HG02981 (cell line): ENCODE measurements around the gene SPDYE4.

Experiments used
- ATAC-seq: cut with Tn5 transposase; IDR thresholded peaks from one replicate; pipeline ENCODE4 v1.9.1; 2021; ENCODE audit warnings: mild to moderate bottlenecking, moderate library complexity; ENCODE audit not compliant: unreplicated experiment

Gene SPDYE4

DNA sequence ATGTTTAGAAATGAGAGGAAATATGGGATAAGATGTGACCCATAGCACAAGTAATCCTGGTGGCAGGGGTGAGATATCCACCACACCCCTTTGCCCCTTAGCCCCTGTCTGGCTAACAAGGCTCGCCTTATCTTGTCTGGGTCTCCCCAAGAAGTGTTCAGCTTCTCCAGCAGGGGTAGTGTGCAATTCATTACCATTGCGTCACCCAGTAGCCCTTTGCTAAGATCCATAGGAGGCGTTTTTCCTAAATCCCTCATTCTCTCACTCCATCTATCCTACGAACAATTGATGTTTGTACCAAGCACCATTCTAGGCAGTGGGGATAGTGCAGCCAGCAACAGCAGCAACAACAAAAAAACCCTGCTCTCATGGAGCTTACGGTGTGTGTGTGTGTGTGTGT is 44.5 kb downstream of the SPDYE4 start:
- no peak for ATAC-seq

DNA sequence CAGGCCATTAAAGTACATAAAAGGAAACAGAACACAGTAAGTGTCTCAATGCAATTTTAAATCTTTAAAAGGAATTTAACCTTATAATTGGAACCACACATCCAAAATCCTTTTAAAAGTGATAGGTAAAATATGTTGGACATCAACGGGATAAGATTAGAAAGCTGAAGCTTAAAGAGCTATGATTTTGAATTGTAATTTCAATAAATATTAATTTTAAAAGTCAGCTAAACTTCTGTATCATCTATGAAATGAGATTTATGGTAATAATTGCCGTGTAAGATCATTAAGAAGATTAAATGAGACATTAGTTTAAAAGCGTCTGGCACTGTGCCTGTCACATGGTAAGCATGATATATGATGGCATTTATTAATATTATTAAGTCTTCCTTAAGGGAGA is 45.0 kb downstream of the SPDYE4 start:
- ATAC-seq, result no peak

DNA sequence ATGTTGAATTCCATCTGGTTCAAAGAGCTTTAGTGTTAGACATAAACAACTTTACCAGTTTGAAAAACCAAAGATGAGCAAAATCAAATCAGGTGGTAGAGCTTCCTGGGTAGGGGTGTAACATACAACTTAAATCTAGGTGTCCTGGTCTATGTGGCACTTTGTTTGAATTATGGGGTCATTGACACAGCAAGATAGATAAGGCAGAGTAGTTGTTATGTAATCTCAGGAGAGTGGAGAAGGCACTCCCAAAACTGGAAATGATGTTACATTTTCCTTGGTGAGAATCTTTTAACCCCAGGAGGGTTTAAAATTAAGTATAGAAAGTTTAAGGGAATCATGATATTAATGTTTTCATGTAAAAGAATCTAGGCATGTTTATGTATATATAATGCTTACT is 45.6 kb downstream of the SPDYE4 start:
- no peak for ATAC-seq

DNA sequence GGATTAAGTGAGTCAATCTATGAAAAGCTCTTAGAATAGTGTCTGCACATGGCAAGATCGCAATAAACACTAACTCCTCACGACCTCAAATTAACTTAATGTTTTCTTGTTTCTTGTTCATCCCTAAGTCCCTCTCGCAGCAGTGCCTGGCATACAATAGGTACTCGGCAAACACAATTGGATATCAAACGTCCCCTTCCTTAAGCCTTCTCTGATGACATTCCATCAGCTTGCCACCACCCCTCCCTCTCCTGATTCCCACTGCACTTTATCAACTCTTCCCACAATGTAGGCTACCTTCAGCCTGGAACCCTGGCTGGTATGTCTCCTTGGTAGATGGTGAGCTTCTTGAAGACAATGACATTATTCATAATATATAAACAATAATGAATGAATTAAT is 47.1 kb downstream of the SPDYE4 start:
- ATAC-seq, result no peak

DNA sequence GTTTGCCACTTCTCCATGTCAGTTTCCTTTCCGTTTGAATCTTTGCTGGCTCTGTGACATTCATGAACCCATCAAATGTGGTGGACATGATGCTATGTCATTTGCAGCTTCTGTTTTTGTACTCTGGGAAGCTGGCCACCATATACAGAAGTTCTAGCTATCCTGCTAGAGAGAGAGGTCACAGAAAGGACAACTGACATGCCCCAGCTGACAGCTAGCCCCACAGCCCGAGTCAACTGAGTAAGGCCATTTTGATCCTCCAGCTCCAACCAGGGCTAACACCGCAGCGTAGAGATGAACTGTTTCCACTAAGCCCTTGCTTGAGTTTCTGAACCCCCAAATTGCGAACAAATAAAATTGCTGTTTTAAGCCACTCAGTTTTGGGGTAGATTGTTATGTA is 47.5 kb downstream of the SPDYE4 start:
- ATAC-seq, result no peak

DNA sequence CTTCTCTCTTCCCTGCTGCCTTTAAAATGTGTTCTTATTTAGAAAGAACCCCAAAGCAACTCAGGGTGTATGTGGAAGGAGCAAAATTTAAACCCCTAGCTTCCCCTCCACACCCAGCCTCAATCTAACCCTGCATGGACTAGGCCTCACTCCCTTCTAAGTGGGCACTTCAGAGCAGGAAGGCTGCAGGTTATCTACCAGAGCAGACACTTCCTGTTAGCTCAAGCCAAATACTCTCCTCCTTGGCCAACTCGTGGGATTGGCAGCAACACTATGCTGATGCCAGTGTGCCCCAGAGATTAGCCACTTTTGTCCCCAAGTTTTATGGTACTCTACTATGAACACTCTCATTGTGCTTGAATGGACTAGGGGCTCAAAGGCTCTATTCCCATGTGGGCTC is 49.3 kb downstream of the SPDYE4 start:
- no peak for ATAC-seq

DNA sequence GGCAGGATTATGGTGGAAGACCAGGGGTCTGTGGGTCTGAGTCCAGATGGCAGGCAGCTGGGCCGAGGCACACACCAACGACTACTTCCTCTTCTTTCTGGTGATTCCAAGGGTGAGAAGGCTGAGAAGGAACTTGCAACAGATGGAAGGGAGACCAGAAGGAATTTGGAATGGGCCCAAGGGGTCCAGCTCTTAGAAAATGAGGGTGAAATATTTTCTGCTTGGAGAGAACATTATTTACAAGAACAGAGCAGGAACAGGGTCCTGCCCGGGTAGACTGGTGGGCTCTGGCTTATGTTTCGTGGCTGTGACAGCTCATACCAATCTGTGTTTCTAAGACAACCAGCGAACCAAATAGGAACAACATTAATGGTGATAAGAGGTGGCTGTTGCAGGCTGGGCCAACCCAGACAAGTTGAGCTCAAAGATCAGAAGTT is 50.3 kb downstream of the SPDYE4 start:
- no peak for ATAC-seq

DNA sequence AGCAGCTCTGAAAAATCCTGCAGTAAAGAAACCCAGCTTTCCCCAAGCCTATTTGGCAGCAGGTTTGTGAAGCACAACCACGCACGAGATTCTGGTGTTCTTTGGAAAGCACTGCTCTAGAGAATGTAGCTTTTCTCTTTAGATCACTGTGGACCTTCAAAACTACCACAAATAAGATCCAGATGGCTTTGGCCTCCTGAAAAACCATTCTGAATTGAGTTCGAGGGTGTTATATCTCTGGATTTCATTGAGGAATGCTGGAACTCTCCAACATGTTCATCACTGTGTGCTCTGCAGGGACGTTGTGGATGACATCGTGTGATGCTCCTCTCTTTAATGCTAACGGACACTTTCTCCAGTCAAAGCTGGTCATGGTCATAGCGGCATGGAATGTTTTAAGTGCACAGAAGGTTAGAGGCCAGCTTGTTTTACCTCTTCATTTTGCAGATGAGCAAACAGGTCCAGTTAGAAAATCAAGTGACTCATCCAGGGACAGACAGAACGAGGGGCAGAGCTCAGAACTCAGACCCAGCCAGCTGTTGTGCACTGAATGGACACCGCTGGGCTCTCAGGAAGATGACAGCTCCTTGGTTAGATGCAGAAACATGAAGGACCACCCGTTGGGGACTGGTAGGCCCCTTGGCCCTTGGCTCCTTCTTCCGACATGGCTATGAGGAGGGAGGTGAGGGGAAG is 50.9 kb downstream of the SPDYE4 start:
- ATAC-seq, result no peak

DNA sequence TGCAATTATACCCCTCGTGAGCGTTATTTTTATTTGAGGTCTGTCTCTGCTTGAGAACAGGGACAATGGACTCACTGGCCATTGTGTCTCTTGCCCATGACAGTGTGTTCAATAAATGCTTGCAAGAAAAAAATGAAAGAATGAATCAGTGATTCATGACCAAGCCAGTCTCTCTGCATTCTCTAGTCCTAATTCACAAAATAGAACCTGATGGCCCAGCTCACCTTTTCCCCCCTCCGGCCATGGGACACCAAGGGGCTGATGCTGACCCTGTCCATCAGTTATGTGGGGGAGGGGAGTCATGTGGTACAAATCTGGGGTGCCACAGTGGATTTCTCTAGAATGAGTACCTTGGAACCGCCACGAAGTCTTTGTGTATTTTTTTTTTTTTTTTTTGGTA is 51.9 kb downstream of the SPDYE4 start:
- no peak for ATAC-seq

DNA sequence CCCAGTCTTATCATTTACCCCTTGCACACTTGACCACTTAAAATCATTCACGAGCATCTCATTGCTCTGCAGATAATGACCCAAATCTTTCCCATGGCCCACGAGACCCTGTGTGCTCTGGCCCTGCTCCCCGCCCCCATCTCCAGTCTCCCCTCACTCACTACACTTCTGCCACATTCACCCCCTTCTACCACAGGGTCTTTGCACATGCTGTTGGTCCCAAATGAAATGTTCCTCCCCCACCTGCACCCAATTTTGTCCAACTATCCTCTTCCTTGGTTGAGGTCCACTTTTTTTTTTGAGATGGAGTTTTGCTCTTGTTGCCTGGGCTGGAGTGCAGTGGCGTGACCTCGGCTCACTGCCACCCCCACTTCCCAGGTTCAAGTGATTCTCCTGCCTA is 52.9 kb downstream of the SPDYE4 start:
- ATAC-seq, result no peak

DNA sequence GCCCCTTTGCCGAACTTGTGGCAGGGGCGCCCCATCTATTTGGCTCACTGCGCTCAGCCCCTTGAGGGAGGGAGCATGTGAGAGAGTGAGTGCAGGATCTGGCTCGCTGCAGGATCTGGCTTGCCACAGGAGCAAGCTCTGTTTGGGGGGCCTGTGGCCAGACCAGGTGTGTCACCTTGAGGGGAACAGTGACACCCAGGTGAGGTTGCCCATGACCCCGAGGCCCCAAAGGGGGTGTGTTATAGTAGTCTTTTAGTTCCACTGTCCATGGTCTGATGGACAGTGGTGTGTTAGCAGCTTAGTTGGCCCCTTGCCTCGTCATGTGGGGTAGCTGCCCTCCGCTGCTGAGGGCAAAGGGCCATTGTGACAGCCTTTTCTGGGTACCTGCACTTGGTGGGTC is 55.3 kb downstream of the SPDYE4 start:
- no peak for ATAC-seq

DNA sequence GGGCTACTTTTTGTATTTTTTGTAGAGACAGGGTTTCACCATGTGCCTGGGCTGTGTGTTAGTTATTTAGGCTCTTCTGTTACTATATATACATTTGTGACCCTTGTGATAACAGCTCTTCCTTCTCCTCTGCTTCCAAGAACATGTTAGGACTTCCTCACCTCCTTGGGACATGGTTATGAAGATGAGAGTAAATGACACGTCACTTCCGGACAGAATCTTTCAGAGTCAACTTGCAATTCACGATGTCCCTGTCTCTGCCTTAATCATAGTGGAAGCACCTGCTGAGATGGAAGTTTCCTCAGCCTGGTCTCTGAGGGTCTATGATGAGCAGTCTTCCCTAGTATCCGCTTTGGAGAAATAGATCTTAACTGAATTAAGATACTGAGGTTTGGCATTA is 56.6 kb downstream of the SPDYE4 start:
- ATAC-seq, result no peak

DNA sequence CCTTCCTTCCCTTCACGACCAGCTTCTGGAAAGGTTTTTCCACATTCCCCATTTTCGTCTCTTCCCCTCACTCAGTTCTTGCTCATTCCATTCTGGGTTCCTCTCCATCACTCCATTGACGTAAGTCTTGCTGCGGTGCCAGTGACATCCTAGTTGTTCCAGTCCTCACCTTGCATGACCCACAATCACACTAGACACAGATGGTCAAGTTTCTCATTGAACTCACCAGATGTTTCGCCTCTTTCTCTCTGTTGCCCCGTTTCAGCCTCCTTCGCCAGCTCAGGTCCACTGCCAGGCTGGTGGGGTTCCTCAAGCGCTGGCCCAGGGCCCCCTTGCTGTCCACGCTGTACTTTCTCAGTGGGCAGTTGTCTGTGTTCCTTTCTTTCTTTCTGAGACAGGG is 57.1 kb downstream of the SPDYE4 start:
- ATAC-seq, result no peak
